Neural cell (in vitro differentiated cells): ENCODE measurements around the gene ZNF148. TPM values are rescaled to one million over a fixed set of nuclear protein-coding genes. Genes with fewer than 3 reads are reported as not detected.

Experiments used
- H2AFZ ChIP-seq: fragments of 200-600, 300-800 bp; sonication (generic), shearing (Covaris generic); 2 replicates; pipeline ENCODE4 v1.6.0; 2014; ENCODE audit warnings: low read depth, mild to moderate bottlenecking, antibody characterized with exemption, low read length, moderate library complexity
- H3F3A ChIP-seq: fragments of 200-600 bp; shearing (Covaris generic); 2 replicates; pipeline ENCODE4 v1.6.1; 2016; ENCODE audit warnings: mild to moderate bottlenecking, moderate library complexity, mixed read lengths, antibody characterized with exemption, low read length; ENCODE audit not compliant: insufficient read depth, poor library complexity, severe bottlenecking
- H3K27ac ChIP-seq: fragments of 200-600, 300-800 bp; sonication (generic), shearing (Covaris generic); 2 replicates; pipeline ENCODE4 v1.5.1; 2014; ENCODE audit warnings: mild to moderate bottlenecking, low read length, moderate library complexity
- H3K27me3 ChIP-seq: fragments of 300-800, 200-600 bp; sonication (generic), shearing (Covaris generic); 2 replicates; pipeline ENCODE4 v1.6.0; 2014; ENCODE audit warnings: mild to moderate bottlenecking, low read depth, low read length, moderate library complexity; ENCODE audit not compliant: insufficient read depth
- H3K36me3 ChIP-seq: fragments of 300-800, 200-600 bp; sonication (generic), shearing (Covaris generic); 2 replicates; pipeline ENCODE4 v1.5.1; 2014; ENCODE audit warnings: mild to moderate bottlenecking, antibody characterized with exemption, low read length, moderate library complexity; ENCODE audit not compliant: insufficient read depth
- H3K4me2 ChIP-seq: fragments of 300-800, 200-600 bp; sonication (generic), shearing (Covaris generic); 2 replicates; pipeline ENCODE4 v1.6.0; 2014; ENCODE audit warnings: mild to moderate bottlenecking, low read length
- H3K4me3 ChIP-seq: fragments of 300-800, 200-600 bp; sonication (generic), shearing (Covaris generic); 2 replicates; pipeline ENCODE4 v1.5.1; 2014; ENCODE audit warnings: mild to moderate bottlenecking, low read length, moderate library complexity
- H3K79me2 ChIP-seq: fragments of 200-600 bp; shearing (Covaris generic); replicated peaks from 2 replicates; pipeline ENCODE4 v1.6.0; 2014; ENCODE audit warnings: mild to moderate bottlenecking, low read length, moderate library complexity; ENCODE audit not compliant: insufficient read depth
- H3K9ac ChIP-seq: fragments of 300-800, 200-600 bp; sonication (generic), shearing (Covaris generic); 2 replicates; pipeline ENCODE4 v1.6.1; 2016; ENCODE audit warnings: mild to moderate bottlenecking, low read length, mixed read lengths
- H3K9me2 ChIP-seq: fragments of 200-600 bp; shearing (Covaris generic); 2 replicates; pipeline ENCODE4 v1.6.1; 2016; ENCODE audit warnings: mild to moderate bottlenecking, low read length, mixed read lengths; ENCODE audit not compliant: insufficient read depth
- H3K9me3 ChIP-seq: fragments of 200-600, 300-800 bp; sonication (generic), shearing (Covaris generic); 2 replicates; pipeline ENCODE4 v1.6.1; 2016; ENCODE audit warnings: mild to moderate bottlenecking, mixed run types, low read length, moderate library complexity, mixed read lengths
- H4K20me1 ChIP-seq: fragments of 200-600 bp; shearing (Covaris generic); 2 replicates; pipeline ENCODE4 v1.6.1; 2016; ENCODE audit warnings: mild to moderate bottlenecking, mixed run types; ENCODE audit not compliant: insufficient read depth
- CTCF ChIP-seq: fragments of 450-650 bp; IDR thresholded peaks from 2 replicates; pipeline ENCODE4 v1.5.1; 2014; ENCODE audit warnings: antibody characterized with exemption, mild to moderate bottlenecking, moderate library complexity; ENCODE audit not compliant: poor library complexity, severe bottlenecking
- EP300 ChIP-seq: fragments of 450-650 bp; conservative IDR thresholded peaks from 2 replicates; pipeline ENCODE4 v1.6.1; 2014; ENCODE audit warnings: antibody characterized with exemption, mild to moderate bottlenecking, moderate library complexity; ENCODE audit not compliant: poor library complexity, severe bottlenecking
- EZH2 ChIP-seq: fragments of 200-600, 300-800 bp; shearing (Covaris generic), sonication (generic); IDR thresholded peaks from 2 replicates; pipeline ENCODE4 v1.6.1; 2014; ENCODE audit warnings: antibody characterized with exemption, low read length, borderline replicate concordance, mild to moderate bottlenecking; ENCODE audit not compliant: insufficient read depth, poor library complexity, severe bottlenecking
- MXI1 ChIP-seq: fragments of 450-650 bp; conservative IDR thresholded peaks from 2 replicates; pipeline ENCODE4 v1.6.1; 2014; ENCODE audit warnings: antibody characterized with exemption, mild to moderate bottlenecking; ENCODE audit not compliant: poor library complexity, severe bottlenecking
- POLR2AphosphoS5 ChIP-seq: IDR thresholded peaks from 2 replicates; pipeline ENCODE4 v1.6.1; 2012
- RAD21 ChIP-seq: fragments of 450-650 bp; conservative IDR thresholded peaks from 2 replicates; pipeline ENCODE4 v1.6.1; 2014; ENCODE audit warnings: antibody characterized with exemption, mild to moderate bottlenecking, moderate library complexity
- REST ChIP-seq: IDR thresholded peaks from 2 replicates; pipeline ENCODE4 v1.6.1; 2012; ENCODE audit warnings: borderline replicate concordance
- SMC3 ChIP-seq: fragments of 450-650 bp; conservative IDR thresholded peaks from 2 replicates; pipeline ENCODE4 v1.6.1; 2014; ENCODE audit warnings: antibody characterized with exemption, mild to moderate bottlenecking, moderate library complexity; ENCODE audit not compliant: poor library complexity
- TAF1 ChIP-seq: IDR thresholded peaks from 2 replicates; pipeline ENCODE4 v1.6.1; 2012; ENCODE audit warnings: low read depth
- polyA plus RNA-seq: library from polyadenylated mRNA; depleted of rRNA; stranded (reverse); fragments of >200 nt; gene quantifications from 2 replicates; pipeline ENCODE4 v1.2.3, GENCODE V29; 2014

Gene ZNF148
- polyA plus RNA-seq, 1 donor from 2014 or later: 16.9 TPM

GRCh38 chr3:125309476-125309875 is 65.6 kb downstream of the ZNF148 start:
- Histone ChIP-seq H3F3A (no peaks in the 10 kb centered on the region), H3K27me3 (no peaks in the 10 kb centered on the region), H4K20me1 (peaks cover 3% of the 10 kb centered on the region), H3K79me2 (peaks cover 21% of the 10 kb centered on the region), H3K4me2 (no peak overlapping the region), H3K9me3 (no peaks in the 10 kb centered on the region), H3K9me2 (no peaks in the 10 kb centered on the region), H3K9ac (no peak overlapping the region), H3K36me3 (peaks cover 12% of the 10 kb centered on the region), H3K27ac (no peak overlapping the region), H3K4me3 (no peak overlapping the region), H2AFZ (no peak overlapping the region)
- no peak for TF ChIP-seq REST
- TF ChIP-seq CTCF: no peak
- TF ChIP-seq RAD21: no peak
- TF ChIP-seq MXI1: no peak

GRCh38 chr3:125306620-125307019 is 68.5 kb downstream of the ZNF148 start:
- Histone ChIP-seq H3K4me3 (no peak overlapping the region), H3K27ac (no peak overlapping the region), H4K20me1 (peaks cover 3% of the 10 kb centered on the region), H3K9me3 (no peaks in the 10 kb centered on the region), H2AFZ (no peak overlapping the region), H3K27me3 (no peaks in the 10 kb centered on the region), H3K4me2 (no peak overlapping the region), H3F3A (no peaks in the 10 kb centered on the region), H3K9ac (no peak overlapping the region), H3K79me2 (peaks cover 35% of the 10 kb centered on the region), H3K36me3 (peaks cover 7% of the 10 kb centered on the region), H3K9me2 (no peaks in the 10 kb centered on the region)
- TF ChIP-seq POLR2AphosphoS5 (no peak), CTCF (no peak), MXI1 (no peak), REST (no peak), EP300 (no peak), EZH2 (no peak), SMC3 (no peak), RAD21 (no peak), TAF1 (no peak)
